ENCODE measurements around the gene TERT.

- TF ChIP-seq POLR2A (IDR thresholded peaks at IDR 0.05): no peak
- no peak for TF ChIP-seq CTCF (IDR thresholded peaks at IDR 0.05)
- TF ChIP-seq EP300 (IDR thresholded peaks at IDR 0.05): no peak
- TF ChIP-seq POLR2AphosphoS5 (IDR thresholded peaks at IDR 0.05): no peak
Measured at GRCh38 chr5:1244255-1244654, 50.6 kb downstream of the TERT start.

Data from stomach (tissue), 4 donors.